GM06990 (cell line): ENCODE data around the gene CLEC11A.

ENCODE experiments used
- DNase-seq: peaks from one replicate; pipeline ENCODE4 v3.0.0-alpha.2; 2011; ENCODE audit not compliant: insufficient read length; ENCODE audit errors: extremely low read depth
- H3K27me3 ChIP-seq: replicated peaks from 2 replicates; pipeline ENCODE4 v1.6.0; 2011; ENCODE audit warnings: low read length; ENCODE audit not compliant: control insufficient read depth, insufficient read depth
- H3K36me3 ChIP-seq: 2 replicates; pipeline ENCODE4 v1.5.1; 2011; ENCODE audit warnings: low read length; ENCODE audit not compliant: control insufficient read depth, insufficient read depth
- H3K4me3 ChIP-seq: replicated peaks from 2 replicates; pipeline ENCODE4 v1.5.1; 2011; ENCODE audit warnings: low read depth, mild to moderate bottlenecking, control low read depth, low read length
- CTCF ChIP-seq: IDR thresholded peaks from 2 replicates; pipeline ENCODE4 v1.5.1; 2011; ENCODE audit warnings: low read length, control low read depth, mild to moderate bottlenecking, inconsistent platforms; ENCODE audit not compliant: insufficient read depth, poor library complexity, severe bottlenecking

Gene CLEC11A

GRCh38 chr19:50729894-50730293, 6.7 kb downstream of the CLEC11A start:
- Histone ChIP-seq H3K4me3 (no peak overlapping the region), H3K27me3 (no peaks in the 10 kb centered on the region; the same call in 1 of the 2 replicates), H3K36me3 (no peaks in the 10 kb centered on the region)
- DNase-seq, result no peak
- no peak for TF ChIP-seq CTCF

- Histone ChIP-seq H3K36me3 (no peaks in the 10 kb centered on the region), H3K4me3 (no peak overlapping the region), H3K27me3 (no peaks in the 10 kb centered on the region; the same call in none of the 2 replicates)
- DNase-seq, result no peak
- TF ChIP-seq CTCF, result no peak
Measured at GRCh38 chr19:50735869-50736268, 12.7 kb downstream of the CLEC11A start.

GRCh38 chr19:50736338-50736737, 13.2 kb downstream of the CLEC11A start:
- no peak for DNase-seq
- TF ChIP-seq CTCF, result no peak
- Histone ChIP-seq H3K36me3 (no peaks in the 10 kb centered on the region), H3K4me3 (no peak overlapping the region), H3K27me3 (no peaks in the 10 kb centered on the region; the same call in none of the 2 replicates)

GRCh38 chr19:50739132-50739913, 16.2 kb downstream of the CLEC11A start:
- Histone ChIP-seq H3K4me3 (no peak overlapping the region), H3K36me3 (no peaks in the 10 kb centered on the region), H3K27me3 (no peaks in the 10 kb centered on the region; the same call in 1 of the 2 replicates)
- TF ChIP-seq CTCF, result no peak
- DNase-seq, result no peak

- no peak for DNase-seq
- H3K27me3 ChIP-seq, result no peaks in the 10 kb centered on the region; the same call in 1 of the 2 replicates
- H3K36me3 ChIP-seq, result no peaks in the 10 kb centered on the region
- H3K4me3 ChIP-seq, result no peak overlapping the region
- no peak for TF ChIP-seq CTCF
Measured at GRCh38 chr19:50739914-50740426, 16.8 kb downstream of the CLEC11A start.
